H9 (cell line): ENCODE measurements around the gene HS6ST1. TPM values are rescaled to one million over a fixed set of nuclear protein-coding genes. Genes with fewer than 3 reads are reported as not detected.
A peak's percentile ranks its signal among the peaks of the same experiment; 100 is the strongest.

Source experiments
- DNase-seq: peaks from one replicate; pipeline ENCODE4 v3.0.0-alpha.2; 2017
- H2AFZ ChIP-seq: one replicate; pipeline ENCODE4 v1.6.1; 2013; ENCODE audit warnings: mild to moderate bottlenecking, low read length, control low read depth, moderate library complexity
- H2AK5ac ChIP-seq: 2 replicates; pipeline ENCODE4 v1.6.1; 2013; ENCODE audit warnings: low read length, control low read depth, mixed read lengths; ENCODE audit not compliant: insufficient read length
- H2BK120ac ChIP-seq: one replicate; pipeline ENCODE4 v1.6.1; 2013; ENCODE audit warnings: low read depth, mild to moderate bottlenecking, low read length, control low read depth, inconsistent platforms; ENCODE audit not compliant: poor library complexity, severe bottlenecking
- H2BK12ac ChIP-seq: 2 replicates; pipeline ENCODE4 v1.6.1; 2013; ENCODE audit warnings: low read length, control low read depth, mixed read lengths, low read depth; ENCODE audit not compliant: insufficient read length
- H2BK15ac ChIP-seq: 2 replicates; pipeline ENCODE4 v1.6.1; 2013; ENCODE audit warnings: low read depth, low read length, control low read depth
- H2BK20ac ChIP-seq: one replicate; pipeline ENCODE4 v1.6.1; 2013; ENCODE audit warnings: low read depth, mild to moderate bottlenecking, low read length, control low read depth, inconsistent platforms; ENCODE audit not compliant: poor library complexity, severe bottlenecking
- H2BK5ac ChIP-seq: 2 replicates; pipeline ENCODE4 v1.6.1; 2013; ENCODE audit warnings: low read length, control low read depth, mixed read lengths; ENCODE audit not compliant: insufficient read length
- H3K14ac ChIP-seq: 2 replicates; pipeline ENCODE4 v1.6.1; 2013; ENCODE audit warnings: low read length, control low read depth; ENCODE audit not compliant: insufficient read depth
- H3K18ac ChIP-seq: 2 replicates; pipeline ENCODE4 v1.6.1; 2013; ENCODE audit warnings: low read depth, mild to moderate bottlenecking, mixed read lengths, low read length, control low read depth; ENCODE audit not compliant: insufficient read length
- H3K23ac ChIP-seq: 2 replicates; pipeline ENCODE4 v1.6.1; 2013; ENCODE audit warnings: low read length, control low read depth, mixed read lengths, low read depth; ENCODE audit not compliant: insufficient read length
- H3K23me2 ChIP-seq: 2 replicates; pipeline ENCODE4 v1.6.1; 2013; ENCODE audit warnings: low read depth, mild to moderate bottlenecking, mixed read lengths, low read length, control low read depth; ENCODE audit not compliant: insufficient read length, poor library complexity, severe bottlenecking
- H3K27ac ChIP-seq: 2 replicates; pipeline ENCODE4 v1.5.1; 2013; ENCODE audit warnings: low read length, control low read depth, mixed read lengths, low read depth; ENCODE audit not compliant: insufficient read length
- H3K27me3 ChIP-seq: 2 replicates; pipeline ENCODE4 v1.6.1; 2013; ENCODE audit warnings: low read length, control low read depth, inconsistent platforms; ENCODE audit not compliant: insufficient read depth
- H3K4ac ChIP-seq: 2 replicates; pipeline ENCODE4 v1.6.1; 2013; ENCODE audit warnings: low read depth, mild to moderate bottlenecking, control low read depth, inconsistent platforms, low read length, moderate library complexity
- H3K4me1 ChIP-seq: 2 replicates; pipeline ENCODE4 v1.6.1; 2013; ENCODE audit warnings: low read length, control low read depth, inconsistent platforms; ENCODE audit not compliant: insufficient read depth
- H3K4me2 ChIP-seq: 2 replicates; pipeline ENCODE4 v1.6.1; 2013; ENCODE audit warnings: low read length, control low read depth, mixed read lengths; ENCODE audit not compliant: insufficient read length, insufficient read depth
- H3K56ac ChIP-seq: 2 replicates; pipeline ENCODE4 v1.6.1; 2013; ENCODE audit warnings: low read depth, mild to moderate bottlenecking, mixed read lengths, low read length, control low read depth; ENCODE audit not compliant: insufficient read length
- H3K79me1 ChIP-seq: 2 replicates; pipeline ENCODE4 v1.6.1; 2013; ENCODE audit warnings: low read depth, mild to moderate bottlenecking, moderate library complexity, low read length, control low read depth, inconsistent platforms; ENCODE audit not compliant: insufficient read depth, poor library complexity, severe bottlenecking
- H3K79me2 ChIP-seq: 2 replicates; pipeline ENCODE4 v1.6.1; 2013; ENCODE audit warnings: low read length, control low read depth, inconsistent platforms; ENCODE audit not compliant: insufficient read depth
- H3K9ac ChIP-seq: 2 replicates; pipeline ENCODE4 v1.6.1; 2013; ENCODE audit warnings: low read length, control low read depth, mixed read lengths; ENCODE audit not compliant: insufficient read length; ENCODE audit errors: extremely low read depth
- H3K9me3 ChIP-seq: one replicate; pipeline ENCODE4 v1.6.1; 2013; ENCODE audit warnings: low read depth, low read length, inconsistent platforms; ENCODE audit not compliant: control insufficient read depth
- H3T11ph ChIP-seq: one replicate; pipeline ENCODE4 v1.6.1; 2013; ENCODE audit warnings: mild to moderate bottlenecking, low read length, control low read depth, inconsistent platforms
- H4K20me1 ChIP-seq: one replicate; pipeline ENCODE4 v1.6.1; 2013; ENCODE audit not compliant: control insufficient read depth, insufficient read length, insufficient read depth
- H4K5ac ChIP-seq: 2 replicates; pipeline ENCODE4 v1.6.1; 2013; ENCODE audit warnings: low read depth, mild to moderate bottlenecking, mixed read lengths, low read length, control low read depth; ENCODE audit not compliant: insufficient read length
- H4K8ac ChIP-seq: replicated peaks from 2 replicates; pipeline ENCODE4 v1.6.1; 2013; ENCODE audit warnings: low read length, control low read depth, mixed read lengths, low read depth; ENCODE audit not compliant: insufficient read length
- H4K91ac ChIP-seq: 2 replicates; pipeline ENCODE4 v1.6.1; 2013; ENCODE audit warnings: low read depth, mild to moderate bottlenecking, moderate library complexity, mixed read lengths, low read length, control low read depth; ENCODE audit not compliant: insufficient read length
- H3K27ac Mint-ChIP-seq, 3 experiments: 2 replicates in 2 of 3; 3 replicates in 1 of 3; pipeline ENCODE4 v1.8.0; 2020 to 2021; ENCODE audit warnings: mixed read lengths in 3 of 3, mild to moderate bottlenecking in 1 of 3, moderate library complexity in 1 of 3
- H3K27me3 Mint-ChIP-seq: 2 replicates; pipeline ENCODE4 v1.8.0; 2021; ENCODE audit warnings: low read depth, mild to moderate bottlenecking, moderate library complexity, mixed read lengths
- H3K36me3 Mint-ChIP-seq, 3 experiments: 2 replicates in 2 of 3; 3 replicates in 1 of 3; pipeline ENCODE4 v1.8.0; 2020 to 2021; ENCODE audit warnings: low read depth in 3 of 3, mixed read lengths in 3 of 3; ENCODE audit not compliant: insufficient read depth in 1 of 3
- H3K4me1 Mint-ChIP-seq, 2 experiments: 2 replicates each; pipeline ENCODE4 v1.8.0; 2020; ENCODE audit warnings: mixed read lengths in 2 of 2
- H3K4me3 Mint-ChIP-seq, 2 experiments: 2 replicates in 1 of 2; 3 replicates in 1 of 2; pipeline ENCODE4 v1.8.0; 2020 to 2021; ENCODE audit warnings: mild to moderate bottlenecking in 2 of 2, mixed read lengths in 2 of 2, moderate library complexity in 1 of 2
- H3K9me3 Mint-ChIP-seq, 2 experiments: 2 replicates in 1 of 2; 3 replicates in 1 of 2; pipeline ENCODE4 v1.8.0; 2020; ENCODE audit warnings: mild to moderate bottlenecking in 2 of 2, mixed read lengths in 2 of 2, moderate library complexity in 1 of 2
- CTCF ChIP-seq: fragments of 200-600 bp; sonication (generic); conservative IDR thresholded peaks from 3 replicates; pipeline ENCODE4 v1.8.0; 2021; ENCODE audit warnings: antibody characterized with exemption, mild to moderate bottlenecking
- WGBS: extraction: QIAGEN DNeasy Blood & Tissue Kit; methylation state at CpG from one replicate; pipeline ENCODE4 v1.1.7; 2013; ENCODE audit warnings: missing lambda C conversion rate, low lambda C conversion rate, mixed read lengths; ENCODE audit not compliant: insufficient read length; ENCODE audit errors: extremely low coverage; 5-methylcytosine and 5-hydroxymethylcytosine counted together
- total RNA-seq: library from RNA; stranded (reverse); gene quantifications from 2 replicates; pipeline ENCODE4 v1.2.1, GENCODE V29; 2021

The HS6ST1 gene
- total RNA-seq, 1 experiment from 2014 or later, result 60.2 TPM

GRCh38 chr2:128309280-128310093 is 9.2 kb downstream of the HS6ST1 start:
- H3K27me3 ChIP-seq, result no peaks in the 10 kb centered on the region
- DNase-seq, result peak; percentile 25
- no peaks in the 10 kb centered on the region for H3K27me3 Mint-ChIP-seq
- no peak overlapping the region for H3K27ac ChIP-seq
- no peak overlapping the region for H3T11ph ChIP-seq
- no peak overlapping the region for H3K18ac ChIP-seq
- no peak overlapping the region for H2BK120ac ChIP-seq
- H2BK12ac ChIP-seq, result no peak overlapping the region
- H3K27ac Mint-ChIP-seq, result peak overlapping the region in 2 of 3 experiments; percentile 8 to 69; a peak in 2 of 7 replicates
- H3K23ac ChIP-seq, result no peak overlapping the region
- H3K4me1 Mint-ChIP-seq, result peaks cover 63 to 79% of the 10 kb centered on the region in 2 experiments
- no peak overlapping the region for H3K9ac ChIP-seq
- H3K56ac ChIP-seq, result no peak overlapping the region
- H2BK15ac ChIP-seq, result no peak overlapping the region
- no peak for TF ChIP-seq CTCF
- peaks cover 7 to 20% (median 15%) of the 10 kb centered on the region in 3 experiments for H3K36me3 Mint-ChIP-seq
- no peak overlapping the region; the same call in 1 of the 2 replicates for H3K14ac ChIP-seq
- H4K5ac ChIP-seq, result no peak overlapping the region
- no peaks in the 10 kb centered on the region for H3K9me3 Mint-ChIP-seq
- WGBS, result no CpG with 5 or more reads among the region's 19 CpGs
- H2AK5ac ChIP-seq, result no peak overlapping the region
- no peak overlapping the region for H2BK20ac ChIP-seq
- H3K4me1 ChIP-seq, result peaks cover 4% of the 10 kb centered on the region; the same call in 1 of the 2 replicates
- peaks cover 13% of the 10 kb centered on the region for H3K79me1 ChIP-seq
- H2BK5ac ChIP-seq, result no peak overlapping the region
- H3K4me3 Mint-ChIP-seq, result no peak overlapping the region
- no peaks in the 10 kb centered on the region for H3K9me3 ChIP-seq
- H4K20me1 ChIP-seq, result peaks cover 4% of the 10 kb centered on the region
- no peaks in the 10 kb centered on the region for H3K23me2 ChIP-seq
- H4K8ac ChIP-seq, result no peak overlapping the region
- H4K91ac ChIP-seq, result no peak overlapping the region
- H3K4me2 ChIP-seq, result no peak overlapping the region
- peaks cover 80% of the 10 kb centered on the region; the same call in 1 of the 2 replicates for H3K79me2 ChIP-seq
- H2AFZ ChIP-seq, result no peak overlapping the region
- no peak overlapping the region for H3K4ac ChIP-seq
